Activated CD4-positive, alpha-beta T cell treated with anti-CD3 and anti-CD28 coated beads, Interleukin-2, amount 50 U/mL, for 16 hours (primary cell): ENCODE results near the gene VAPB.
A peak's percentile ranks its signal among the peaks of the same experiment; 100 is the strongest.
"Not testable (repeated sequence)": the region's sequence is repeated elsewhere in the genome, so short reads cannot be mapped to it uniquely, and the experiment has no call there.

Experiments
- DNase-seq: peaks from one replicate; pipeline ENCODE4 v3.0.0-alpha.2; 2020

The VAPB gene

GRCh38 chr20:58408603-58409246 is 19.7 kb downstream of the VAPB start:
- peak; percentile 21 for DNase-seq

GRCh38 chr20:58414216-58414615 is 25.2 kb downstream of the VAPB start:
- DNase-seq: not testable (repeated sequence)

- DNase-seq: not testable (repeated sequence)
Observed at GRCh38 chr20:58414786-58415185, 25.8 kb downstream of the VAPB start.

GRCh38 chr20:58416057-58416456 is 27.0 kb downstream of the VAPB start:
- no peak for DNase-seq

GRCh38 chr20:58416835-58417234 is 27.8 kb downstream of the VAPB start:
- no peak for DNase-seq

- no peak for DNase-seq
Observed at GRCh38 chr20:58417438-58417837, 28.4 kb downstream of the VAPB start.

GRCh38 chr20:58418949-58419748 is 30.1 kb downstream of the VAPB start:
- no peak for DNase-seq

GRCh38 chr20:58420798-58421496 is 31.9 kb downstream of the VAPB start:
- no peak for DNase-seq

GRCh38 chr20:58421497-58421850 is 32.4 kb downstream of the VAPB start:
- DNase-seq: no peak

GRCh38 chr20:58424218-58424969 is 35.4 kb downstream of the VAPB start:
- DNase-seq: no peak

GRCh38 chr20:58427571-58427970 is 38.5 kb downstream of the VAPB start:
- not testable (repeated sequence) for DNase-seq

GRCh38 chr20:58428364-58428763 is 39.3 kb downstream of the VAPB start:
- no peak for DNase-seq

GRCh38 chr20:58429303-58429702 is 40.3 kb downstream of the VAPB start:
- DNase-seq: no peak

- no peak for DNase-seq
Observed at GRCh38 chr20:58431134-58431533, 42.1 kb downstream of the VAPB start.

- DNase-seq: no peak
Observed at GRCh38 chr20:58432186-58432954, 43.3 kb downstream of the VAPB start.

- no peak for DNase-seq
Observed at GRCh38 chr20:58433029-58433647, 44.1 kb downstream of the VAPB start.

GRCh38 chr20:58433759-58434158 is 44.7 kb downstream of the VAPB start:
- no peak for DNase-seq

GRCh38 chr20:58434326-58434725 is 45.3 kb downstream of the VAPB start:
- DNase-seq: no peak

GRCh38 chr20:58435237-58435636 is 46.2 kb downstream of the VAPB start:
- no peak for DNase-seq

- peak; percentile 16 for DNase-seq
Observed at GRCh38 chr20:58436868-58437645, 48.0 kb downstream of the VAPB start.
